WI38 (cell line): ENCODE results near the gene CENPF.

Experiments used
- H3K4me3 ChIP-seq: 2 replicates; pipeline ENCODE4 v1.5.1; 2011; ENCODE audit warnings: low read depth, mild to moderate bottlenecking, control low read depth, low read length
- CTCF ChIP-seq: IDR thresholded peaks from 2 replicates; pipeline ENCODE4 v1.5.1; 2012; ENCODE audit warnings: low read depth, mild to moderate bottlenecking, control low read depth, low read length

CENPF gene

GRCh38 chr1:214658785-214659184, 55.8 kb downstream of the CENPF start:
- no peak overlapping the region for H3K4me3 ChIP-seq
- peak; percentile 24; the same call in 1 of the 2 replicates for TF ChIP-seq CTCF

GRCh38 chr1:214660190-214660589, 57.2 kb downstream of the CENPF start:
- no peak overlapping the region for H3K4me3 ChIP-seq
- TF ChIP-seq CTCF: no peak

- no peak overlapping the region for H3K4me3 ChIP-seq
- TF ChIP-seq CTCF: peak; percentile 73
Observed at GRCh38 chr1:214660900-214661299, 57.9 kb downstream of the CENPF start.

- no peak overlapping the region for H3K4me3 ChIP-seq
Observed at GRCh38 chr1:214662223-214662785, 59.3 kb downstream of the CENPF start.

GRCh38 chr1:214664651-214665433, 61.8 kb downstream of the CENPF start:
- no peak for TF ChIP-seq CTCF
- H3K4me3 ChIP-seq: no peak overlapping the region

More at GRCh38 chr1:214662223-214662785, 59.3 kb downstream of the CENPF start:
- no peak for TF ChIP-seq CTCF

GRCh38 chr1:214665606-214666110, 62.7 kb downstream of the CENPF start:
- H3K4me3 ChIP-seq: no peak overlapping the region
- no peak for TF ChIP-seq CTCF

GRCh38 chr1:214666674-214667073, 63.7 kb downstream of the CENPF start:
- no peak overlapping the region for H3K4me3 ChIP-seq
- no peak for TF ChIP-seq CTCF
